Measurements from ENCODE around the gene HIF1AN. TPM values are rescaled to one million over a fixed set of nuclear protein-coding genes. Genes with fewer than 3 reads are reported as not detected.

The HIF1AN gene
- total RNA-seq = 19.4 TPM

DNA sequence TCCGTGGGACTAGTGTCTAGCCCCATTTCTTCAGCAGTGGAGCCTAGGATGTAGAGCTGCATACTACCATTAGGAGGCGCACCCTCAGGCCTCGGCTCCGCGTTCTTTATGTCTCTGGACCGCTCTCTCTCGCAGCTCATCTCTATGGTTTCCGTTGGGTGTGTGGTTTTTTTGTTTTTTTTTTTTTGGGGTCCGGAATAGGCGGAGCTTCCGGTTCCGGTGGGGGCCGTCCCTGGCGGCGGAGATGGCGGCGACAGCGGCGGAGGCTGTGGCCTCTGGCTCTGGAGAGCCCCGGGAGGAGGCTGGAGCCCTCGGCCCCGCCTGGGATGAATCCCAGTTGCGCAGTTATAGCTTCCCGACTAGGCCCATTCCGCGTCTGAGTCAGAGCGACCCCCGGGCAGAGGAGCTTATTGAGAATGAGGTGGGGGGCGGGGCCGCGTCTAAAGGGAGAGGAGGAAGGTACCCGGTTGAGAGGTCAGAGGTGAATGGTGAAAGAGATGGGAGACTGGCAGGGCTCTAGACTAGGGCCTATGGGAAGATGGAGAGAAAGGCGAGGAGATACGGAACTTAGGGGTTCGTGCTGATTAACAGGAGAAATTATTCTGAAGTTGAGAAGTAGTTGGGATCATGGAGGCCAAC lies at the start of gene HIF1AN:
Gene HIF1AN, plus strand, starts transcription at position 229 of the 639 bp plus-strand sequence. Its CDS starts 16 bp downstream, at position 245.

DNA sequence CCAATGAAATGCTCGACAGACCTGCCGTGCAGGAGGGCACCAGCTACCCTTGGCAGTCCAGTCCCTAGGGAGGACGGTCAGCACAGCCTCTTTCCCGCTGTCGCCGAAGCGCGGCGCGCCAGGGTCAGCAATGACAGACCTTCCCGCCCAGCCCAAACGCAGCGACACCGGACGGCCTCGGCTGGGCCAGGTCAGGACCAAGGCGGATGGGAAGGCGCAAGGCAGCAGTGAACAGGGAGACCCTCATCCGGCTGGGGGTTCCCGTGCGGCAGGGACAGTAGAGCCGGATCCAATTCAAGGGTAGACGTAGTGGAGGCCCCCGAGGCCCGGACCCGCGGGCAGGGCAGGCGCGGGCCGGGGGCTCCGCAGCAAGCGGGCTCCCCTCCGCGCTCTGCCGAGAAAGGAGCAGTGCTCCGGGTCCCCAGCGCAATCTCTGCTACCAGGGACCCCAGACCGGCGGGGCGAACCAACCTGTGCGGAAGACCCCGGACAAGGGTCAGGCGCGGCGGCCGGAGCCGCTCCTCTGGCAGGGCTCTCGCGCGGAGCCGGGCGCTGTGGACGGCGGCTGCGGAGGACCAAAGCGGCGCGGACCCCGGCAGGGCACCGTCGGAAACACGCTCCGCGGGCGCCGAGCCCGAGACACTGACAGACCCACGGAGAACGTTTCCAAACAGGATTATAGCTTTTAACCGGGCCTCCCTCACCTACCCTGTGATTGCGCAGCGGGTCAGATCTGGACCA lies 16.3 kb upstream of the HIF1AN start, which contains the start of gene SEC31B:
Gene SEC31B, minus strand, starts transcription at position 551 of the 741 bp plus-strand sequence. CDS start 2,909 bp downstream, outside the sequence.

DNA sequence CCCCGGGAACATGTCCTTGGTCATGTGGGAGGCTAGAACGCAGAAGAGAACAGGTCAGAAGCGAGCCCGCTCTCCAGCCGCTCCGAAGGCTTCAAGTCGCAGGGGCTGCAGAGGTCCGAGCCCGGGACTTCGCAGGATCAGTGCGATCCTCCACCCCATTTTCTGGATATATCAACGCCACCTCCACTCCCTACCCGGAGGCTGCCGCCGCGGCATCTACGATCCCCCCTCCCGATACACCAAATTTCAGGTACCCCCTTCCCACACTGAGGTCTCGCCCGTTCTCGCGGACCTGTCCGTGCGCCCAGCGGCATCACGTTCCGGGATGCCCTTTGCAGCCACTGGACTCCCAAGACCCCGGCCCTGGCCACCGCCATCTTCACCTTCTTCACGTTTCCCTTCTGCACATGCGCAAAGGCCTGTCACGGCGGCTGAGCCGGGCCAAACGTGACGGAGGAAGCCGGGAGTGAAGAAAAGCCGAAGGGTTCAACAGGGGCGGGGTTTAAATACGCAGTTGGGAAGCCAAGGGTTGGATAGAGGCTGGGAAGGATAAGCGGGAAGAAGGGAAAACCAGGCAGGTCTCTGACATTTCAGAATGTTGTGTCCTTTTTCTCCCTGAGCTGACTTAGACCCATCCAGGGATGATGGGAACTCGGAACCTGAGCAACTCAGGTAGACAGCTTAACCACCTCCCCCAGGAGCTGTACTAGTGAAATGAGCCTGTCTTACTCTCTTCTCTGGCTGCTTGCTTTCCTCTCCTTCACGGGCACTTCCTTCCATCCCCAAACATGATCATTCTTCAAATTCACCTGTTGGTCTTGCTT lies 6.1 kb upstream of the HIF1AN start, which contains the start of gene NDUFB8:
Gene NDUFB8, minus strand, starts transcription at position 397 of the 824 bp plus-strand sequence. Its CDS starts 20 bp downstream, at position 377.

Other genes starting within 250 kb of the HIF1AN start
- gene BLOC1S2, start 249.3 kb upstream of the HIF1AN start, total RNA-seq = 16.9 TPM
- not detected for gene PKD2L1, start 205.7 kb upstream of the HIF1AN start, total RNA-seq
- gene SCD, start 188.7 kb upstream of the HIF1AN start, total RNA-seq = 15.6 TPM
- 0.29 TPM for gene WNT8B, start 72.9 kb upstream of the HIF1AN start, total RNA-seq
- 8.7 TPM for gene SEC31B, start 16.1 kb upstream of the HIF1AN start, total RNA-seq
- 158 TPM for gene NDUFB8, start 6.1 kb upstream of the HIF1AN start, total RNA-seq
- 122 TPM for gene PAX2, start 209.6 kb downstream of the HIF1AN start, total RNA-seq

Measured in metanephros (tissue), 1 donor.